SU-DHL-6 (cell line): ENCODE results near the gene CACNB2.

Experiments
- EZH2phosphoT487 ChIP-seq: fragments of 200-600 bp; sonication (generic), shearing (Covaris generic); conservative IDR thresholded peaks from 2 replicates; pipeline ENCODE4 v1.6.1; 2018; ENCODE audit warnings: mild to moderate bottlenecking, antibody characterized with exemption, low read length, moderate library complexity, mixed read lengths
- TF ChIP-seq, protein P1 (sequence below): fragments of 200-600 bp; sonication (generic); IDR thresholded peaks from one replicate; pipeline ENCODE4 v1.5.1; 2017; ENCODE audit warnings: antibody characterized with exemption, mild to moderate bottlenecking, low read length, moderate library complexity; ENCODE audit not compliant: insufficient read depth, poor library complexity, severe bottlenecking

DNA sequence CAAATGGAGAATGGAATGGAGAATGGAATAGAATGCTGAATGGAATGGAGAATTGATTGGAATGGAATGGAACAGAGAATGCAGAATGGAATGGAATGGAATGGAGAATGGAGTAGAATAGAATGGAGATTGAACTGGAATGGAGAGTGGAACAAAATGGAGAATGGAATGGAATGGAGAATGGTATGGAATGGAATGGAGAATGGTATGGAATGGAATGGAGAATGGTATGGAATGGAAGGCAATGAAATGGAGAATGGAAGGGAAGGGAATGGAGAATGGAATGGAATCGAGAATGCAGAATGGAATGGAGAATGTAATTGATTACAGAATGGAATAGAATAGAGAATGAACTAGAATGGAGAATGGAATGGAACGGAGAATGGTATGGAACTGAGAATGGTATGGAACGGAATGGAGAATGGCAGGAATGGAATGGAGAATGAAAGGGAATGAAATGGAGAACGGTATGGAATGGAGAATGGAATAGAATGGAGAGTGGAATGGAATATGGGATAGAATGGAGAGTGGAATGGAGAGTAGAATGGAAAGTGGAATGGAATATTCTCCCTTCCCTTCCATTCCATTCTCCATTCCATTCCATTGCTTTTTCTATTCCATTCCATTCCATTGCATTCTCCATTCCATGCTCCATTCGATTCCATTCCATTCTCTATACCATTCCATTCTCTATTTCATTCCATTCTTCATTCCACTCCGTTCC, 422.9 kb downstream of the CACNB2 start:
- TF ChIP-seq, protein P1, sequence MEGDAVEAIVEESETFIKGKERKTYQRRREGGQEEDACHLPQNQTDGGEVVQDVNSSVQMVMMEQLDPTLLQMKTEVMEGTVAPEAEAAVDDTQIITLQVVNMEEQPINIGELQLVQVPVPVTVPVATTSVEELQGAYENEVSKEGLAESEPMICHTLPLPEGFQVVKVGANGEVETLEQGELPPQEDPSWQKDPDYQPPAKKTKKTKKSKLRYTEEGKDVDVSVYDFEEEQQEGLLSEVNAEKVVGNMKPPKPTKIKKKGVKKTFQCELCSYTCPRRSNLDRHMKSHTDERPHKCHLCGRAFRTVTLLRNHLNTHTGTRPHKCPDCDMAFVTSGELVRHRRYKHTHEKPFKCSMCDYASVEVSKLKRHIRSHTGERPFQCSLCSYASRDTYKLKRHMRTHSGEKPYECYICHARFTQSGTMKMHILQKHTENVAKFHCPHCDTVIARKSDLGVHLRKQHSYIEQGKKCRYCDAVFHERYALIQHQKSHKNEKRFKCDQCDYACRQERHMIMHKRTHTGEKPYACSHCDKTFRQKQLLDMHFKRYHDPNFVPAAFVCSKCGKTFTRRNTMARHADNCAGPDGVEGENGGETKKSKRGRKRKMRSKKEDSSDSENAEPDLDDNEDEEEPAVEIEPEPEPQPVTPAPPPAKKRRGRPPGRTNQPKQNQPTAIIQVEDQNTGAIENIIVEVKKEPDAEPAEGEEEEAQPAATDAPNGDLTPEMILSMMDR, result no peak
- no peak for TF ChIP-seq EZH2phosphoT487
